AG08395 (cell line): ENCODE measurements around the gene CDK5R2.
A peak's percentile ranks its signal among the peaks of the same experiment; 100 is the strongest.
"Not testable (repeated sequence)": the region's sequence is repeated elsewhere in the genome, so short reads cannot be mapped to it uniquely, and the experiment has no call there.

ENCODE experiments used
- DNase-seq: peaks from one replicate; pipeline ENCODE4 v3.0.0; 2012; ENCODE audit warnings: mixed read lengths, low spot score

The CDK5R2 gene

GRCh38 chr2:218959141-218959731 is at the start of gene CDK5R2:
TSS of gene CDK5R2 (plus strand) at chr2:218959666. CDS start at chr2:218959821, 155 bp downstream.
- peak; percentile 98 for DNase-seq

DNA sequence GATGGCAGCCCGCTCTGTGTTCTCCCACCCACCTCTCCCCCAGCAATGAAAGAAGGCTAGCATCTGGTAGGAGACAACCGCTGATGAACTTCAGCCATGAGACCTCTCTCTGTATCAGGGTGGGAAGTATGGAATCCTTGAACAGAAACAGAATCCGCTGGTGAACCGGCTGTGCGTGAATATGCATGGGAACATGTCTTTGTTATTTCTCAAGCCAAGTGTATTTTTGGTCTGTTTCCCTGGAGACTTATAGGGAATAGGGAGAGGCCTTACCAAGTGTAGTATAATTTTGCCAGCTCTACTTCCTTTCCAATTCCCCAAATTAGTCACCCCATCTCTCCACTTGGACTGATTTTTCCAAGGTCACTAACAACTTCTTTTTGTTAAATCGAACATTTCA is 48.7 kb upstream of the CDK5R2 start:
- no peak for DNase-seq

GRCh38 chr2:218920504-218920903 is 39.0 kb upstream of the CDK5R2 start:
- no peak for DNase-seq

- DNase-seq, result no peak
These were observed 34.7 kb upstream of the CDK5R2 start for GRCh38 chr2:218924757-218925156.

DNA sequence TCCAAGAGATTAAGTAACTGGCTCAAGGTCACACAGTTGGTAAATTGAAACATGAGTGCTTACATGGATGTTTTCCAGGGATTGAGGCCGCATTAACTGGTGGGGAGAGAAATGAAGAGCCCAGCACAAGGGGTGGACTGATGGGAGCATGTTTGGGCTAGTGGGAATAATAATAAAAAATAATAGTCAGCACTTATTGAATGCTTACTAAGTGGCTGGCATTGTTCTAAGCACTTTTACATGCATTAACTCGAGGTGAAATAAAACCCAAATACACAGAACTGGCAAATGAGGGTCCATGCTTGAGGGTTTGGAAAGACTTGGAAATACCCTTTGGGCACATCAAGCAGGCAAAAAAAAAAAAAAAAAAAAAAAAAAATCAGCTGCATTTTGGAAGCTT is 34.0 kb upstream of the CDK5R2 start:
- no peak for DNase-seq

DNA sequence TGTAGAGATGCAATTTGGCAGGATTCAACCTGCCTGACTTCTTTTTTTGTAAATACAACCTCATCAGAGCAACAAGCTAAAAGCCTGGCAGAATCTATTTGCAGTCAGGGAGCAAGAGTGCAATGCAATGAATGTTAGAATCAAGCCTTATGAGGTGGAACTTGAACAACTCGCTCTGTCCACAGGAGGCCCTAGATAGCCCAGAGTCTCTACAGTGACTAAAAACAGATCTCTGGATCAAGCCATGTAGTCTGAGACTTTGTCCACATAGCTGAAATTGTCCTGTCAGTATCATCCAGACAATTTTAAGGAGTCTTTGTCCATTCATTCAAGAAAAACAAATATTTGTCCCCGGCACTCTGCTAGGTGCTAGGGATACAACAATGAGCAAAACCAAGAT is 32.0 kb upstream of the CDK5R2 start:
- DNase-seq, result no peak

- no peak for DNase-seq
These were observed 31.6 kb upstream of the CDK5R2 start for GRCh38 chr2:218927876-218928275.

- not testable (repeated sequence) for DNase-seq
These were observed 29.0 kb upstream of the CDK5R2 start for GRCh38 chr2:218930488-218930887.

DNA sequence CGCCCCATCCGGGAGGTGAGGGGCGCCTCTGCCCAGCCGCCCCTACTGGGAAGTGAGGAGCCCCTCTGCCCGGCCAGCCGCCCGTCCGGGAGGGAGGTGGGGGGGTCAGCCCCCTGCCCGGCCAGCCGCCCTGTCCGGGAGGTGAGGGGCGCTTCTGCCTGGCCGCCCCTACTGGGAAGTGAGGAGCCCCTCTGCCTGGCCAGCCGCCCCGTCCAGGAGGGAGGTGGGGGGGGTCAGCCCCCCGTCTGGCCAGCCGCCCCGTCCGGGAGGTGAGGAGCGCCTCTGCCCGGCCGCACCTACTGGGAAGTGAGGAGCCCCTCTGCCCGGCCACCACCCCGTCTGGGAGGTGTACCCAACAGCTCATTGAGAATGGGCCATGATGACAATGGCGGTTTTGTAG is 27.7 kb upstream of the CDK5R2 start:
- DNase-seq, result not testable (repeated sequence)

GRCh38 chr2:218944759-218945404 is 14.6 kb upstream of the CDK5R2 start:
- DNase-seq, result no peak

GRCh38 chr2:218946621-218947020 is 12.8 kb upstream of the CDK5R2 start:
- DNase-seq, result no peak

GRCh38 chr2:218952160-218952559 is 7.3 kb upstream of the CDK5R2 start:
- no peak for DNase-seq

DNA sequence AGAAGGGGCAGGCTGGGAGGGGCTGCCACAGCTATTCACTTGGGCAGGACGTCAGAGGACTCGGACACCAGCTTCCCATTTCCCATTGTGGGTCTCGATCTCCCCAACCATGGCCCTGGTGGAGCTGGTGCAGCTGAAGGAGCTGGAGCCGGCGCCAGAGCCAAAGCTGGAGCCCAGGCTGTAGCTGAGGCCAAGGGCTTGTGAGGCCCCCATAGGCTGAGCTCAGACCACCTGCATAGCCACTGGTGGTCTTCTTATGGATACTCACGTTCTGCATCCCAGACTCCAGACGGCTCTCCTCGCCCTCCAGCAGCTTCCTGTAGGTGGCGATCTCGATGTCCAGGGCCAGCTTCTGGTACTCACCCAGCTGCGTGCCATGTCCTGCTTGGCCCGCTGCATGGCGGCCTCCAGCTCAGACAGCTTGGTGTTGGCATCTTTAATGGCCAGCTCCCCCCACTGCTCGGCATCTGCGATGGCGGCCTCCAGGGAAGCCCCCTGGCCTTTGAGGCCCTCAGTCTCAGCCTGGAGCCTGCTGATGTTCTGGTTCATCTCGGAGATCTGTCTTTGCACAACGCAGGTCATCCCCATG is 6.0 kb upstream of the CDK5R2 start:
- no peak for DNase-seq

- DNase-seq, result no peak
These were observed 4.7 kb upstream of the CDK5R2 start for GRCh38 chr2:218954541-218955300.

GRCh38 chr2:218956039-218956438 is 3.4 kb upstream of the CDK5R2 start:
- DNase-seq, result no peak

- no peak for DNase-seq
These were observed 1.8 kb upstream of the CDK5R2 start for GRCh38 chr2:218957671-218958070.

DNA sequence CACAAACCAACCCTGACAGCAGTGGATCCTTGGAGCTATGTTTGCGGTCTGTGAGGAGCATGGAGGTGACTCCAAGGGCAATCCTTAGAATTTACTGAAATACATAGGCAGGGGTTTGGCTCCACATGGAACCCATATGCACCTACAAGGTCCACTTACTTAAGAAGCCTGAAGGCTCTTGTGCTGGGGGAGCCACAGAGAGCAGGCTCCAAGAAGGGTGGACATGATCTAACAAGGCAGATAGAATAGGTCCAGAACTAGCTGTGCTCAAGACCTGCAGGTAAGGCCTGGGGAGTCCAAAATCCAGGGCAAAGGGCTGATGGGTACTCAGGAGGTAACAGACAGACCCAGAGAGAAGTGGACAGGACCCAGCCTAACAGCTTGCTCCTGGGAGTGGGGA is 1.2 kb upstream of the CDK5R2 start:
- no peak for DNase-seq

DNA sequence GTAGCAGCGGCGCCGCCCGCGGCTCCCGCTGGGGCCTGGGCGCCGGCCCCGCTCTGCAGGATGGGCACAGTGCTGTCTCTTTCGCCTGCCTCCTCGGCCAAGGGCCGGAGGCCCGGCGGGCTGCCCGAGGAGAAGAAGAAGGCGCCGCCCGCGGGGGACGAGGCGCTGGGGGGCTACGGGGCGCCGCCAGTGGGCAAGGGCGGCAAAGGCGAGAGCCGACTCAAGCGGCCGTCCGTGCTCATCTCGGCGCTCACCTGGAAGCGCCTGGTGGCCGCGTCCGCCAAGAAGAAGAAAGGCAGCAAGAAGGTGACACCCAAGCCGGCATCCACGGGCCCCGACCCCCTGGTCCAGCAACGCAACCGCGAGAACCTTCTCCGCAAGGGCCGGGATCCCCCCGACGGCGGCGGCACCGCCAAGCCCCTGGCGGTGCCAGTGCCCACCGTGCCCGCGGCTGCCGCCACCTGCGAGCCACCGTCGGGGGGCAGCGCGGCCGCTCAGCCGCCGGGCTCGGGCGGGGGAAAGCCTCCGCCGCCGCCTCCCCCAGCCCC is 369 bp downstream of the CDK5R2 start:
- no peak for DNase-seq

GRCh38 chr2:218960309-218961165 is 1.1 kb downstream of the CDK5R2 start:
- no peak for DNase-seq

- no peak for DNase-seq
These were observed 1.8 kb downstream of the CDK5R2 start for GRCh38 chr2:218961229-218961628.
